GM21447 (cell line): ENCODE results near the gene ATP2B2.

Experiments used
- ATAC-seq: cut with Tn5 transposase; IDR thresholded peaks from one replicate; pipeline ENCODE4 v1.9.1; 2021; ENCODE audit not compliant: unreplicated experiment

Gene ATP2B2

DNA sequence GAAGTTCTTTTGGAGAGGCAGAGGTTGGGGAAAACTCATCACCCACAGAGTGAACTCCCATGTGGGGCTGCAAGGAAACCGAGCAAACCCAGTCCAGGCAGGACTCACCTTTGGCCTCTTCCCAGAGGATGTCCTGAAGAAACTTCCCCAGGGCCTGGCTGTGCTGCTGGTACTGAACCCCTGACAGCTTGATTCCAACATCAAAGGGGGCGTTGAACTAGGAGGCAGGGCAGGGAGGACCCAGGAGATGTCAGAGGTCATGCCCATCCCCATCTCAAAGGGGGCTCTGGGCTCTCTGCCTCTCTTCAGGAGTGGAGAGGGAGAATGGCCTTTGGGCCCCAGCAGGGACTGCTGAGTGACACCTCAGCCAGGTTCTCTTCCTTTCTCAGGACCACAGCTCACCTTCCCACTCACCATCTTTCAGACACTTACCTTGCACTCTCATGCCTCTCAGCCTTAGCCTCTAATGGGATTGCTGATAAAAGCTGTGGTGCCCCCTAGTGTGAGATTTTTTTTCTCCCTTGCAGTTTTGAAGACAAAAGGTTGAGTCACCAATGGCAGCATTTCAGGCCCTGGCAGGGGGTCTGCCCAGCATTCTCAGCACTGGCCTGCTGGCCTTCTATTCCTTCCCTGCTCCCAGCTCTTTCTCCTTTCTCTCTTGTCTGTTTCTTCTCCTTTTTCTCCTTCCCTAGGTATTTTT, 218.6 kb downstream of the ATP2B2 start:
- ATAC-seq: no peak

DNA sequence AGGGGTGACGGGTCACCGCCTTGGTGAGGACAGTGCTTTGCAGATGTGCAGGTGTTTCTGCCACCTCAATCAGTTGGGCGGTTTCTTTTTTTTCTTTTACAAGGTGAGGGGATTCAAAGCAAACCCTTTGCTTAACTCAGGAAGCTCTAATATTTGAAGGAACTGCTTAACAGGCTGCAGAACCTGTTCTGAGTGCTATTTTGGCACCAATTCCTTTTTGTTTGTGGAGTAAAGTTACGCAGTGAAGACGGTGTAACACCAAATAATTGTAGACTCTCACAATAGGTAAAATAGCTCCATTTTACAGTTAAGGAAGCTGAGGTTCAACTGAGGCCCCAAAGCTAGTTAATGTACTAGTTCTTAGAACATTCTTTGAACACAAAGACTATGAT, 219.3 kb downstream of the ATP2B2 start:
- ATAC-seq: no peak

DNA sequence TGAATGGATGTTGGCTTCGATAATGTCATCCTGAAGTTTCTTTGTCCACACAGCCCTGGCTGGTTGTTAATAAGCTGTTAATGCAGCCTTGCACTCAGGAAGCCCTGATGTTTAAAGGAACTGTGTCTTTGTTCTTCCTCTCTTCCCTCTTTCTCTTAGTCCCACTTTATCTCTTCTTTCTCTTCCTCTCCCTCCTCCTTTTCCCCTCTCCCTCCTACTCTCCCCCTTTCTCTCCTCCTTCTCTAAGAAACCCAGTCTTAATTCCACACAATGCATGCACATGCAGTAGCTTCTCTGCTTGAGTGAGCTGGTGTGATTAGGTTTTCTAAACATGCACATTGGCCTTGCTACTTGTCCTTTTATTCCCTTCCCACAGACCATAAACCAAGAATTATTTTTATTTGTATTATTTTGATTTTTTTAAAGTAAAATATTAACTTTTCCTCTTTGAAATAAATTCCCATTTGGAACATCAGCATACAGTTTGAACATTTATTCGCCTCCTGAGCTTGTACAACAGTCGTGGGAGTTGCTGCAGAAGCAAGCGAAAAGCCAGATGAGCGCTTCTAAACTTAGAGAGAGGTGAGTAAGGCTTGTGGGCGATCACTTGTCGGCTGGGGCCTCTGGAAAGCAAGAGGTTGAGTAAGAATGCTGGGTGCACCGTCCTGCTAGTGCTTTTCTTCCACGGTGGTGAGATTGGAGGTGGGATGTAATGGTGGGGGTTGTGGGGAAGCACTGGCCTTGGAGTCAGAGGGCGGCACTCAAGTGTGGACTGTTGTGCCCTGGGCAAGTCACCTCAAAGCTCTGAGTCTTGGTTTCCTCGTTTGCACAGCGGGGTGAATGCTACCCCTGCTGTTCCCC, 219.9 kb downstream of the ATP2B2 start:
- ATAC-seq: no peak

- no peak for ATAC-seq
Observed at GRCh38 chr3:10284496-10284895, 220.9 kb downstream of the ATP2B2 start.

DNA sequence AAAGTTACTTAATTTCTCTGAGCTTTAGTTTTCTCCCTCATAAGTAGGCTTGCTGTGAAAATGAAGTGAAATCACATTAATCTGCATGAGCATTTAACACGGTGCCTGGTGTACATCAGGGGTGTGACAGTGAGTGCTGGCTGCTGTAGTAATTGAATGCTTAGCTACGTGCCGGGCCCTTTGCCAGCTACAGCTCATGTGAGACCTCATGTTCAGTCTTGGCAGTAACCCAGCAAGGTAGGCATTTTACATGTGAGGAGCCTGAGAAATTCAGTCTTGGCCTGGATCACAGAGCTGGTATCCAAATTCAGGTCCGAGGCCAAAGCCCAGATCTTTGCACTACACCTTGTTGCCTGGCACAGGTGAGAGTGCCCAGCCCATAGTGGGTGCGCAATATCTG, 221.7 kb downstream of the ATP2B2 start:
- no peak for ATAC-seq

GRCh38 chr3:10281951-10282350, 223.4 kb downstream of the ATP2B2 start:
- ATAC-seq: no peak

GRCh38 chr3:10280571-10280970, 224.8 kb downstream of the ATP2B2 start:
- no peak for ATAC-seq

DNA sequence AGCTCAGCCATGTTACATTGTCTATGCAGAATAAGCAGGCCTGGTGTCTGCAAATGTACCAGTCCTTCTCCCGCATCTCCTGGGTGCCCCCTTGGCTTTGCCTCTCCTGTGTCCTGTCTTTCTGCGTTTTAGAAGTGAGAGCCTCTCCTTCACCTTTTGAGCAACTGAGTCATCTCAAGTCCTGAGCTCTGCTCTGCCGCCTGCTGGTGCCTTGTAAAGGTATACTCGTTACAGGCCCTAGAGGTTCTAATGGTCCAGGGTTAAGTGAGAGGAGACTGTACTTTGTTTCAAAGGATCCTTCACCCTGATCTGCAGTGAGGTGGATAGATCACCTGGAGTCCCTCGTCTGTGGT, 225.2 kb downstream of the ATP2B2 start:
- no peak for ATAC-seq

- ATAC-seq: no peak
Observed at GRCh38 chr3:10279384-10280176, 225.8 kb downstream of the ATP2B2 start.

- ATAC-seq: no peak
Observed at GRCh38 chr3:10278501-10278900, 226.9 kb downstream of the ATP2B2 start.

- no peak for ATAC-seq
Observed at GRCh38 chr3:10277115-10277625, 228.2 kb downstream of the ATP2B2 start.

GRCh38 chr3:10274601-10275000, 230.8 kb downstream of the ATP2B2 start:
- no peak for ATAC-seq
